ENCODE data around the gene IL1RAPL2.

IL1RAPL2 gene

GRCh38 chrX:105567082-105567481 lies 1001.1 kb downstream of the IL1RAPL2 start:
- no peak for TF ChIP-seq CTCF (IDR thresholded peaks at IDR 0.05; ENCODE audit: control insufficient read depth, extremely low read depth, insufficient read depth)
- no peak for DNase-seq (ENCODE audit: low read depth)
- H3K4me3 ChIP-seq (ENCODE audit: low read depth, low read length), result no peak overlapping the region

GRCh38 chrX:105608745-105609144 lies 1042.7 kb downstream of the IL1RAPL2 start:
- no peak for DNase-seq (ENCODE audit: low read depth)
- H3K4me3 ChIP-seq (ENCODE audit: low read depth, low read length), result no peak overlapping the region
- TF ChIP-seq CTCF (IDR thresholded peaks at IDR 0.05; ENCODE audit: control insufficient read depth, extremely low read depth, insufficient read depth), result no peak

- TF ChIP-seq CTCF (IDR thresholded peaks at IDR 0.05; ENCODE audit: control insufficient read depth, extremely low read depth, insufficient read depth), result no peak
- DNase-seq (ENCODE audit: low read depth), result no peak
- no peak overlapping the region for H3K4me3 ChIP-seq (ENCODE audit: low read depth, low read length)
These were observed 1043.5 kb downstream of the IL1RAPL2 start for GRCh38 chrX:105609530-105609929.

- no peak for DNase-seq (ENCODE audit: low read depth)
- H3K4me3 ChIP-seq (ENCODE audit: low read depth, low read length), result no peak overlapping the region
- no peak for TF ChIP-seq CTCF (IDR thresholded peaks at IDR 0.05; ENCODE audit: control insufficient read depth, extremely low read depth, insufficient read depth)
These were observed 1044.4 kb downstream of the IL1RAPL2 start for GRCh38 chrX:105610411-105610810.

GRCh38 chrX:105618393-105619101 lies 1052.5 kb downstream of the IL1RAPL2 start:
- no peak for TF ChIP-seq CTCF (IDR thresholded peaks at IDR 0.05; ENCODE audit: control insufficient read depth, extremely low read depth, insufficient read depth)
- no peak for DNase-seq (ENCODE audit: low read depth)
- H3K4me3 ChIP-seq (ENCODE audit: low read depth, low read length), result no peak overlapping the region

GRCh38 chrX:105634180-105634579 lies 1068.2 kb downstream of the IL1RAPL2 start:
- TF ChIP-seq CTCF (IDR thresholded peaks at IDR 0.05; ENCODE audit: control insufficient read depth, extremely low read depth, insufficient read depth), result no peak

GRCh38 chrX:105635794-105636193 lies 1069.8 kb downstream of the IL1RAPL2 start:
- no peak overlapping the region for H3K4me3 ChIP-seq (ENCODE audit: low read depth, low read length)
- no peak for TF ChIP-seq CTCF (IDR thresholded peaks at IDR 0.05; ENCODE audit: control insufficient read depth, extremely low read depth, insufficient read depth)
- no peak for DNase-seq (ENCODE audit: low read depth)

More at GRCh38 chrX:105634180-105634579, 1068.2 kb downstream of the IL1RAPL2 start:
- no peak overlapping the region for H3K4me3 ChIP-seq (ENCODE audit: low read depth, low read length)
- no peak for DNase-seq (ENCODE audit: low read depth)
